Suppressor macrophage treated with lipopolysaccharide for 1 hour (primary cell): ENCODE measurements around the gene DAP.
"Not testable (repeated sequence)": the region's sequence is repeated elsewhere in the genome, so short reads cannot be mapped to it uniquely, and the experiment has no call there.

ENCODE experiments used
- DNase-seq, 3 donors: peaks; one replicate each; pipeline ENCODE4 v3.0.0-alpha.2; 2020 to 2022

DAP gene

GRCh38 chr5:10761185-10761932, at the start of gene DAP:
DAP (minus strand) TSS chr5:10761234; CDS start chr5:10761068, 166 bp downstream.
- peak; percentile 88 to 96 (median 94) for DNase-seq

- DNase-seq: peak; percentile 21 to 39 (median 30)
Observed at GRCh38 chr5:10808347-10809226, 47.6 kb upstream of the DAP start.

- DNase-seq: no peak
Observed at GRCh38 chr5:10801931-10802666, 41.1 kb upstream of the DAP start.

- DNase-seq: no peak
Observed at GRCh38 chr5:10800852-10801251, 39.8 kb upstream of the DAP start.

GRCh38 chr5:10797261-10797660, 36.2 kb upstream of the DAP start:
- DNase-seq: peak; percentile 42 to 89 (median 70)

GRCh38 chr5:10793785-10794184, 32.8 kb upstream of the DAP start:
- DNase-seq: no peak

GRCh38 chr5:10792336-10792735, 31.3 kb upstream of the DAP start:
- no peak for DNase-seq

GRCh38 chr5:10789726-10790125, 28.7 kb upstream of the DAP start:
- no peak for DNase-seq

- no peak for DNase-seq
Observed at GRCh38 chr5:10789021-10789420, 28.0 kb upstream of the DAP start.

- no peak for DNase-seq
Observed at GRCh38 chr5:10788358-10788757, 27.3 kb upstream of the DAP start.

- DNase-seq: no peak
Observed at GRCh38 chr5:10786835-10787234, 25.8 kb upstream of the DAP start.

GRCh38 chr5:10780208-10780607, 19.2 kb upstream of the DAP start:
- not testable (repeated sequence) for DNase-seq

GRCh38 chr5:10779592-10779991, 18.6 kb upstream of the DAP start:
- DNase-seq: no peak

- peak in 1 of 3 donors; percentile 17 for DNase-seq
Observed at GRCh38 chr5:10778179-10778910, 17.3 kb upstream of the DAP start.

- no peak for DNase-seq
Observed at GRCh38 chr5:10775646-10776045, 14.6 kb upstream of the DAP start.

GRCh38 chr5:10772901-10773585, 12.0 kb upstream of the DAP start:
- peak in 1 of 3 donors; percentile 4 for DNase-seq

GRCh38 chr5:10768328-10768899, 7.4 kb upstream of the DAP start:
- peak; percentile 37 to 78 (median 75) for DNase-seq

GRCh38 chr5:10762776-10763500, 1.9 kb upstream of the DAP start:
- DNase-seq: no peak

GRCh38 chr5:10761933-10762775, 1.1 kb upstream of the DAP start:
- DNase-seq: peak; percentile 79 to 84 (median 80)

GRCh38 chr5:10760921-10761184, 181 bp downstream of the DAP start:
- DNase-seq: no peak
